CD4-positive, alpha-beta T cell treated with Interleukin-17A for 1 hour (primary cell): Measurements from ENCODE around the gene KCNG2.
"Not testable (repeated sequence)": the region's sequence is repeated elsewhere in the genome, so short reads cannot be mapped to it uniquely, and the experiment has no call there.

Experiments used
- DNase-seq: peaks from one replicate; pipeline ENCODE4 v3.0.0-alpha.2; 2020

KCNG2 gene

DNA sequence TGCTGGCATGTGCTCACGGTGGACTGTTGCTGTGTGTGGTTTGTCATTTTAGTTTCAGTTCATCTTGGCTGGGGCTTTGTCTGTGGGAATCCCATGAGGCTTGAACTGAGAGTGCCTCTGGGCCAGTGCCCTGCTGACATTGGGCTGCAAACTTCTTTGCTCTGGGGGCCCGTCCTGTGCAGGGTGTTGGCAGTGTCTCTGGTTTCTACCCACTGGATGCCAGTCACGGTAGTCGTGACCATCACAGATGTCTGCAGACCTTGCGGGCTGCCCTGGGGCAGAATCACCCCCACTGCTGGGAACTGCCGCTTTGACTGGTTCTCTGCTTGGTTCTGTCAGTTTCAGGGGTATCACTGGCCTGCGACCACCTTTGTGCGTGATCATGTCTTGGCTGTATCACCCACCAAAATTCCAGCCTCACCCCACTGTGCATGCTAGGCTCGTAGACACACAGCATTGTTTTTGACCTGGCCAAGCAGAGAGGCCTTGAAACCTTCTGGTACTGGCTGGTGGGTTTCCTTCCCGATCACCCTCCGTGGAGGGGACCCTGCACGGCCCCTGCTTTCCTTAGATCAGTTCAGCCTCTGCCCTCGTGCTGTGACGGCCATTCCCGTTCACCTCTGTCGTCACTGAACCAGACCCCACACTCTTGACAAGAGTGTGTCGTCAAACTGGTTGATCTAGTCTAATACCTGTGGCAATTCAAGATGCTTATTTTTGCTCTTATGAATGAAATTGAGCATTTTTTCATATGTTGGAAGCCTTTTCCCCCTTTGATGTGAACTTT lies 57.6 kb downstream of the KCNG2 start:
- no peak for DNase-seq

DNA sequence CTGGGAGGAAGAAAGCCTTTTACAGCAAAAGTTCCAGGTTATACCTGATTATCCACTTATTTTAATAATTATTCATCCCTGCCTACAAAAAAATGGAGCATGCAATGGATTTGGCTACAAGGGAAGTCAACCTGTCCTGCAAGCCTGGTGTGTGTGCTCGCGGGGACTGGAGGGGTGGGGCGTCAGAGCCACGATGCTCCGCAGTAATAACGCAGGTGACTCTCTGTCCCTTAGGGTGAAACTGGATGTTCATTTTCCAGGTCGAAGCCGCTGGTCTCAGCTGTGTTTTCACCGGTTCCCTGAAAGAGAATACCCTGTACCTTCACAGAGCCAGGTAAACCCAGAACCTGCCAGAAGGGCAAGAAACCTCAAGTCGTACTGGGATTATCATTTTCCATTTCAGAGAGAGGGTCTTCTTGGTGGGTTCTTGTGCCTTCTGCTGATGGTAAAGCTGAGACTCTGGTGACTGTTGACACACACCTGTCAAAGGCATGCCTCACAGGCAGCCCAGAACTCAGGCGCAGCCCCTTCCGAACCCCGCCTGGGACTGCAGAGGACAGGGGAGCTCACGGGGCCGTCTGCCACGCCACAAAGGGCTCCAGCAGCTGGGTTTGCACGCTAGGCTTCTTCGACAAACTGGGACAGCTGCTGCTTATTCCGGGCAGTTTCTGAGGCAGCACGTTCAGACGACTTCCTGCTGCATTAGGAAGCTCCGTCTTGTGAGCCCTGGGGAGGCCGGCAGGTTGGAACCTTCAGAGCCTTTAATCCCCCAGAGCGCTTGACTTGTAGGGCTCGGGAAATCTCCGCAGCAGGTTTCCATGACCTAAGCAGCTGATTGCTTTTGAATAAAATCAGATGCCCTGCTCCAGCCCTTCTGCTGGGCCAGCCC lies 58.6 kb downstream of the KCNG2 start:
- DNase-seq = no peak

- DNase-seq = no peak
These were observed 59.4 kb downstream of the KCNG2 start for GRCh38 chr18:79857082-79857671.

DNA sequence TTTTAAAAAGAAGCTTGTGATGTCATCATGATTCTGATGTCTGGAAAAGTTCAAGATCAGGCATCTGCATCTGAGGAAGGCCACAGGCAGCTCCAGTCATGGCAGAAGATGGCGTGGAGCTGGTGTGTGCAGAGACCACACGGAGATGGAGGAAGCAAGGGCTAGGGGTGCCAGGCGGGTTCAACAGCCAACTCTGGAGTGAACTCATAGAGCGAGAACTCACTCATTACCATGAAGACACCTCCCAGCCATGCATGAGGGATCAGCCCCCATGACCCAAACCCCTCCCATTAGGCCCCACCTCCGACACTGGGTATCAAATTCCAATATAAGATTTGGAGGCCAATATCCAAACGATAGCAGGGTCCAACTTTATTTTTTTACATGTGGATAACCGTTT lies 61.6 kb downstream of the KCNG2 start:
- no peak for DNase-seq

- DNase-seq = no peak
These were observed 63.9 kb downstream of the KCNG2 start for GRCh38 chr18:79861687-79862086.

- no peak for DNase-seq
These were observed 64.8 kb downstream of the KCNG2 start for GRCh38 chr18:79862562-79862961.

DNA sequence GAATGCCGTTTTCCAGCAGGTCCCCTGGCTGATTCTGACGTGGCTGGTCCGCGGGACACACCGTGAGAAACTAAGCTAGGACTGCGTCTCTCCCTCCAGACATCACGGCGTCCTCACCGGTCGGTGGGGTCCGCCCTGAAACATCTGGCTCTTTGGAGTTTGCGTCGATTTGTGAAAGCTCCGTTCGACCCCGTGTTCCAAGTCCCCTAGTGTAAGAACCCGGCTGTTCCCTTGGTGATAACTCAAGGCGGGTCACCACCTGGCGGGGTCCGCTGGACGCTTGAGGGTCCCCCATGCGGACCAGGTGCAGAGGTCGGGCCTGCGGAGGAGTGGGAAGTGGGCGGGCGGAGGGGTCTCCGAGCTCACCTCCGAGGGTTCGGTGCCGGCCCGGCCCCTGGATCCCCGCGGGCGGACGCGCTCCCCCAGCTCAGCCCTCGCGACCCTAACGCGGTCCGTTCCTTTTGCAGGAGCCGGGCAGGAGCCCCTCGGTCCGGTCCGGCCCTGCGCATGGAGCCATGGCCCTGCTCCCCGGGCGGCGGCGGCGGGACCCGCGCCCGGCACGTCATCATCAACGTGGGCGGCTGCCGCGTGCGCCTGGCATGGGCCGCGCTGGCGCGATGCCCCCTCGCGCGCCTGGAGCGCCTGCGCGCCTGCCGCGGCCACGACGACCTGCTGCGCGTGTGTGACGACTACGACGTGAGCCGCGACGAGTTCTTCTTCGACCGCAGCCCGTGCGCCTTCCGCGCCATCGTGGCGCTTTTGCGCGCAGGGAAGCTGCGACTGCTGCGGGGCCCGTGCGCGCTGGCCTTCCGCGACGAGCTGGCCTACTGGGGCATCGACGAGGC lies 65.6 kb downstream of the KCNG2 start:
- no peak for DNase-seq

DNA sequence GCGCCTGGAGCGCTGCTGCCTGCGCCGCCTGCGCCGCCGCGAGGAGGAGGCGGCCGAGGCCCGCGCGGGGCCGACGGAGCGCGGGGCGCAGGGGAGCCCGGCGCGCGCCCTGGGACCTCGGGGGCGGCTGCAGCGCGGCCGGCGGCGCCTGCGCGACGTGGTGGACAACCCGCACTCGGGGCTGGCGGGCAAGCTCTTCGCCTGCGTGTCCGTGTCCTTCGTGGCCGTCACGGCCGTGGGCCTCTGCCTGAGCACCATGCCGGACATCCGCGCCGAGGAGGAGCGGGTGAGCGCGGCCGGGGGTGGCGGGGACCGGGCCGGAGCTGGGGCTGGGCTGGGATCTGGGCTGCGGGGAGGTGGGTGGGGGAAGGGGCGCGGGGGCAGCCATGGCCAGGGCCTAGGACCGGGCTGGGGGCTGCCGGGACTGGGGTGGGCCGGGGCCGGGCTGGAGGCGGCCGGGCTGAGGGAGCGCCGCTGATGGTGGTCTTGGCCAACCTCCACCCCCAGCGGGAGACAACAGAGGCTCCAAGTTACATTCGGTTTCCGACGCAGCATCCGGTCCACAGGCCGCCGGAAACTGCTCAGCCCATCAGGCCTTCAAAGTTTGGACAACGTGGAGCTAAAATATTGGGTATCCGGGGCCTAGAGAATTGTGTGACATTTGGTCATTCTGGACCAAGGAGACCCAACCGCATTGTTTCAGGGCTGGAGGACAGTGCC lies 66.4 kb downstream of the KCNG2 start:
- no peak for DNase-seq

DNA sequence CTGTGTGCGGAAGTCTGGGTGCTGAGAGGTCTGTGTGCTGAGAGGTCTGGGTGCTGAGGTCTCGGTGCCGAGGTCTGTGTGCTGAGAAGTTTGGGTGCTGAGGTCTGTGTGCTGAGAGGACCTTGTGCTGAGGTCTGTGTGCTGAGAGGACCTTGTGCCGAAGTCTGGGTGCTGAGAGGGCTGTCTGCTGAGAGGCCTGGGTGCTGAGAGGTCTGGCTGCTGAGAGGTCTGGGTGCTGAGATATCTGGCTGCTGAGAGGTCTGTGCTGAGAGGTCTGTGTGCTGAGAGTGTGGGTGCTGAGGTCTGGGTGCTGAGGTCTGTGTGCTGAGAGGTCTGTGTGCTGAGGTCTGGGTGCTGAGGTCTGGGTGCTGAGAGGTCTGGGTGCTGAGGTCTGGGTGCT lies 67.2 kb downstream of the KCNG2 start:
- DNase-seq = not testable (repeated sequence)

GRCh38 chr18:79865951-79866350 lies 68.2 kb downstream of the KCNG2 start:
- not testable (repeated sequence) for DNase-seq

DNA sequence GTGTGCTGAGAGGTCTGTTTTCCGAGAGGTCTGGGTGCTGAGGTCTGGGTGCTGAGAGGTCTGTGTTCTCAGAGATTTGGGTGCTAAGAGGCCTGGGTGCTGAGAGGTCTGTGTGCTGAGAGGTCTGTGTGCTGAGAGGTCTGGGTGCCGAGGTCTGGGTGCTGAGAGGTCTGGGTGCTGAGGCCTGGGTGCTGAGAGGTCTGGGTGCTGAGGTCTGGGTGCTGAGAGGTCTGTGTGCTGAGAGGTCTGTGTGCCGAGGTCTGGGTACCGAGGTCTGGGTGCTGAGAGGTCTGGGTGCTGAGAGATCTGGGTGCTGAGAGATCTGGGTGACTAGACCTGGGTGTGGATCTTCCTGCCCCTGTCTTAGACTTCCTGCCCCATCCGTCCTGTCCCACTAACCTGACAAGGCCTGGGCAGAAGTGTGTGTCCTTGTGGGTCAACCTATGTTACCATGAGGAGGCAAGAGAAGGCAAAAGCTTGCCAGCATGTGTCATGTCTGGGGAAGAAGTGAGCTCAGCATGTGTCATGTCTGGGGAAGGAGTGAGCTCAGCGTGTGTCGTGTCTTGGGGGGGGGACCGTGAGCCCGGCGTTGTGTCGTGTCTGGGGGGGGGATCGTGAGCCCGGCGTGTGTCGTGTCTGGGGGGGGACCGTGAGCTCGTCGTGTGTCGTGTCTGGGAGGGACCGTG lies 69.3 kb downstream of the KCNG2 start:
- DNase-seq = no peak

DNA sequence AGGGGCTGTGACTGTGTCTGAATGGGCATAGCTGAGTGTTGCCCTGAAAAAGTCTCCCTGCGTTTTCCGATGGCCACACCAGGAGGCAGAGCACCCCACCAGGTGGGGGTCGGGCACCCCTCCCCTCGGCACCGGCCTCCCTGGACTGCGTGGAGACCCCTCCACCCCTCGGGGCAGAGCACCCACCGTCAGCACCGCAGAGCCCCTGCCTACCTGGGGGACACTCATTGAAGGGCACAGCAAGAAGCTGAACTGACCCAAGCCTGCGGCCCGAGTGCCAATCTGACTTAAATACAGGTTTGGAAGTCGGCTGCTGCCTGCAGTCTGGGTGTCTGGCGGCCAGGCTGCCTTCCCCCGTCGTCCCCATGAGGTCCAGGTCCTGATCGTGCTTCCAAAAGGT lies 69.9 kb downstream of the KCNG2 start:
- no peak for DNase-seq

DNA sequence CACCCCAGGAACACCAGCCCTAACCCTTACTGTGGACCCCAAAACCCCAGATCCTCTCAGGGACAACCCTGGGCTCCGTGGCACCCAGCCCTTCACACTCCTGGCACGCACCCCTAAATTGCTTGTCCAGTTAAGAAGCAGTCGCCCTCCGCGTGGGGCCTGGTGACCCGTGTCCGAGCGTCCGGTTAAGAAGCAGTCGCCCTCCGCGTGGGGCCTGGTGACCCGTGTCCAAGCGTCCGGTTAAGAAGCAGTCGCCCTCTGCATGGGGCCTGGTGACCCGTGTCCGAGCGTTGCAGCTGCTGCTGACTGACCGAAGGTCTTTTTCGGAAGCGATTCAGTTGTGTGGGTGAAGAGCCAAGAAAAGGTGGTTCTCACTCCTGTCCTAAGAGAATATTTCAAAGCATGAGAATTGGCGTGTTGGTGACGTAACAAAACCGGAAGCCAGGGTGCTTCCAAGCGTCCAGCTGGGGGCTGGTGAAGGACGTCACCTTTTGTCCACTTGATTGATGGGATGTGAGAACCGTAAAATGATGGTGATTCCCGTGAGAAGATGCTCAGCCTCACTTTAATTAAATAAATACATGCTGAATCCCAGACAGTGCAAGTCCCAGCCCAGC lies 70.5 kb downstream of the KCNG2 start:
- DNase-seq = no peak

GRCh38 chr18:79868811-79869541 lies 71.2 kb downstream of the KCNG2 start:
- no peak for DNase-seq

- DNase-seq = no peak
These were observed 72.0 kb downstream of the KCNG2 start for GRCh38 chr18:79869591-79870300.

DNA sequence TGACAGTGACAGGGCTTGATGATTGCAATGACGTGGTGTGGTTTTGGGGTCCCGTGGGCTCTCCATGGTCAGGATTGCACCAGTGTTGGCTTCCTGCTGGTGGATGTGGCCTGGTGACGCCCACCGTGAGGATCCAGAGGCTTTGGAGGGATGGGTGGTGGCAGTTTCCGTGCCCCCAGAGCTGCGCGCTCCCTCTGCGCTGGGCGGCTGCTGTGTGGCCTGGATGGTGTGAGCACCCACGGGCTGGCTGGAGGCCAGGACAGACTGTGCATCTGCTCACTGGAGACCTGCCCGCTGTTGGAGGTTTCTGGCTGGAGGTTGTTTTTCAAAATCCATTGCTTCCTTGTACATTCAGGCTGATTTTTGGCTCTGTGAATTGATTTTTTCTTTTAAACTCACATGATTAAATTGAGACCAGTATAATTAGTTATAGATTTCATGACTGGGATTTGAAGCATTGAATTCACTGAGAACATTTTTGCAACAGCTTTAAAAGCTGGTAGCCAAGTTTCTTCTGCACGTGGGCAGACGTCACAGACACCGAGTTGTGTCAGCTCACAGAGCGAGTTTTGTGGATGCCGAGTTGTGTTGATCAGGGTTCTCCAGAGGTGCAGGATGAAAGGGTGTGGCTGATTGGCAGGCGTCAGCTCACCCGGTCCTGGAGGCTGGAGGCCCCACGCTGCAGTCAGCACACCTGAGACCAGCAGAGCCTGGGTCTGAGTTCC lies 72.7 kb downstream of the KCNG2 start:
- no peak for DNase-seq

- no peak for DNase-seq
These were observed 73.3 kb downstream of the KCNG2 start for GRCh38 chr18:79871026-79871390.

DNA sequence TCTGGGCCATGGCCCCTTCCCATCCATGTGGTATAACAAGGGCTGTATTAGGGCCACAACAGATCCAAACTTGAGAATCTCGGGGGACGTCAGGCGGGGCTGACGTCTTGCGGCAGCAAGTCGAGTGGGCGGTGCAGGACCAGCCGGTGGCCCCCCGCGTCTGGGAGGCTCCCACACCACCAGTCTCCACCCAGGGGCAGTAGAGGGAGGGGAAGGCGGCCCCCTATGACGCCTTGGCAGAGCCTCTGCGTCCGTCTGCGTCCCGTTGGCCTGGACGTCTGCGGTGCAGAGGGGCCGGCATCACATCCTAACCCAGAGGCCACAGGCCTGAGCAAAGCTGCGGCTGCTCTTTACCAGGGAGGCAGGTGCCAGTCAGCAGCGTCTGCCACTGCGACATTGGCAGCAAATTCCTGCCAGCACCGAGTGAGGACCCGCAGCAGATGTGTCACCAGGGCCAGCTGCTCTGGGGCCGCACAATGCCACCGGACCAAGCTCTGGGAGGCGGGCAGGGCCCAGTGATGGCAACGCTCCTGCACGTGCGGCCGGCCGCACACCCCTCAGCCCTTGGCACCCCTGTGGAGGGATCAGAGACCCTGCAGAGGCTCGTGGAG lies 73.8 kb downstream of the KCNG2 start:
- no peak for DNase-seq
